SK-N-SH treated with all-trans-retinoic acid at 6 μM for 48 hours (cell line): Measurements from ENCODE around the gene OSMR.

Source experiments
- ATAC-seq: fragments of 200-7000 bp; cut with Tn5 transposase; 3 replicates; pipeline ENCODE4 v1.9.1; 2020; ENCODE audit warnings: mild to moderate bottlenecking, moderate library complexity
- ARNTL ChIP-seq: fragments of 450-650 bp; formaldehyde crosslinking; IDR thresholded peaks from 2 replicates; pipeline ENCODE4 v1.5.0; 2020; ENCODE audit warnings: low read depth, mild to moderate bottlenecking, moderate library complexity, borderline replicate concordance
- CSDC2 ChIP-seq: fragments of 250-450 bp; sonication (Bioruptor Pico); IDR thresholded peaks from 2 replicates; pipeline ENCODE4 v1.5.0; 2020; ENCODE audit warnings: mild to moderate bottlenecking, moderate library complexity
- ESRRG ChIP-seq: fragments of 250-450 bp; sonication (Bioruptor Pico); IDR thresholded peaks from 2 replicates; pipeline ENCODE4 v1.6.1; 2021; ENCODE audit warnings: mild to moderate bottlenecking
- GLIS3 ChIP-seq: fragments of 250-450 bp; sonication (Bioruptor Pico); IDR thresholded peaks from 2 replicates; pipeline ENCODE4 v1.5.0; 2020; ENCODE audit warnings: mild to moderate bottlenecking, moderate library complexity
- ISL1 ChIP-seq: fragments of 250-450 bp; sonication (Bioruptor Pico); IDR thresholded peaks from 2 replicates; pipeline ENCODE4 v2.1.2; 2022; ENCODE audit warnings: mild to moderate bottlenecking, moderate library complexity
- OSR1 ChIP-seq: fragments of 250-450 bp; sonication (Bioruptor Pico); IDR thresholded peaks from 2 replicates; pipeline ENCODE4 v1.8.0; 2022; ENCODE audit warnings: moderate library complexity, mild to moderate bottlenecking, inconsistent platforms
- PPARA ChIP-seq: fragments of 250-450 bp; sonication (Bioruptor Pico); IDR thresholded peaks from 2 replicates; pipeline ENCODE4 v1.5.0; 2020; ENCODE audit warnings: mild to moderate bottlenecking, borderline replicate concordance
- RARB ChIP-seq: fragments of 250-450 bp; sonication (Bioruptor Pico); IDR thresholded peaks from 2 replicates; pipeline ENCODE4 v1.8.0; 2021; ENCODE audit warnings: mild to moderate bottlenecking, moderate library complexity
- SNAI2 ChIP-seq: fragments of 250-450 bp; sonication (Bioruptor Pico); IDR thresholded peaks from 2 replicates; pipeline ENCODE4 v1.5.0; 2020; ENCODE audit warnings: mild to moderate bottlenecking, moderate library complexity
- TCF4 ChIP-seq: fragments of 250-450 bp; sonication (Bioruptor Pico); IDR thresholded peaks from 2 replicates; pipeline ENCODE4 v1.8.0; 2021; ENCODE audit warnings: mild to moderate bottlenecking, moderate library complexity, borderline replicate concordance
- TOX ChIP-seq: fragments of 250-450 bp; sonication (Bioruptor Pico); IDR thresholded peaks from 2 replicates; pipeline ENCODE4 v1.8.0; 2021; ENCODE audit warnings: mild to moderate bottlenecking, moderate library complexity, borderline replicate concordance
- ZC3H10 ChIP-seq: fragments of 250-450 bp; sonication (Bioruptor Pico); IDR thresholded peaks from 2 replicates; pipeline ENCODE4 v1.5.1; 2021; ENCODE audit warnings: mild to moderate bottlenecking, moderate library complexity
- ZFP3 ChIP-seq: fragments of 250-450 bp; sonication (Bioruptor Pico); IDR thresholded peaks from 2 replicates; pipeline ENCODE4 v1.5.0; 2020; ENCODE audit warnings: mild to moderate bottlenecking, moderate library complexity
- ZFP30 ChIP-seq: fragments of 450-650 bp; formaldehyde crosslinking; IDR thresholded peaks from 2 replicates; pipeline ENCODE4 v1.5.0; 2022; ENCODE audit warnings: mild to moderate bottlenecking, moderate library complexity
- ZNF565 ChIP-seq: fragments of 450-650 bp; formaldehyde crosslinking; conservative IDR thresholded peaks from 2 replicates; pipeline ENCODE4 v1.5.0; 2020; ENCODE audit warnings: low read depth, mild to moderate bottlenecking, moderate library complexity
- ZNF70 ChIP-seq: fragments of 450-650 bp; formaldehyde crosslinking; IDR thresholded peaks from 2 replicates; pipeline ENCODE4 v1.5.0; 2020; ENCODE audit warnings: mild to moderate bottlenecking, moderate library complexity
- ZNF8 ChIP-seq: fragments of 450-650 bp; formaldehyde crosslinking; IDR thresholded peaks from 2 replicates; pipeline ENCODE4 v1.5.0; 2020; ENCODE audit warnings: mild to moderate bottlenecking, moderate library complexity
- TF ChIP-seq, protein P1 (sequence below): fragments of 250-450 bp; sonication (Bioruptor Pico); IDR thresholded peaks from 2 replicates; pipeline ENCODE4 v1.8.0; 2020; ENCODE audit warnings: mild to moderate bottlenecking, moderate library complexity, borderline replicate concordance
- TF ChIP-seq, protein P2 (sequence below): fragments of 250-450 bp; sonication (Bioruptor Pico); IDR thresholded peaks from 2 replicates; pipeline ENCODE4 v1.5.1; 2021; ENCODE audit warnings: mild to moderate bottlenecking, moderate library complexity
- TF ChIP-seq, protein P3 (sequence below): fragments of 250-450 bp; sonication (Bioruptor Pico); IDR thresholded peaks from 2 replicates; pipeline ENCODE4 v1.5.1; 2020; ENCODE audit warnings: low read depth, mild to moderate bottlenecking, moderate library complexity
- TF ChIP-seq, protein P4 (sequence below): fragments of 250-450 bp; sonication (Bioruptor Pico); IDR thresholded peaks from 2 replicates; pipeline ENCODE4 v1.5.0; 2020; ENCODE audit warnings: mild to moderate bottlenecking, moderate library complexity
- TF ChIP-seq, protein P5 (sequence below): fragments of 250-450 bp; sonication (Bioruptor Pico); IDR thresholded peaks from 2 replicates; pipeline ENCODE4 v1.8.0; 2021; ENCODE audit warnings: low read depth, mild to moderate bottlenecking, moderate library complexity, borderline replicate concordance

The OSMR gene

DNA sequence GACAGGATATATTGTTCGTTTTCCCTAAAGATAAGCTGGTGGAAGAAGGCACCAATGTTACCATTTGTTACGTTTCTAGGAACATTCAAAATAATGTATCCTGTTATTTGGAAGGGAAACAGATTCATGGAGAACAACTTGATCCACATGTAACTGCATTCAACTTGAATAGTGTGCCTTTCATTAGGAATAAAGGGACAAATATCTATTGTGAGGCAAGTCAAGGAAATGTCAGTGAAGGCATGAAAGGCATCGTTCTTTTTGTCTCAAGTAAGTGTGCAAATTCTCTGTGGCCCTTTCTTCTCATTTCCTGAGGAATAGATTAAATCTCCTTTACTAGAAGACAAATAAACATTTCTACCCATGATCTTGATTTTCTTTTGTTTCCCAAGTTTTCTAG lies 38.0 kb downstream of the OSMR start:
- no peak for ATAC-seq
- TF ChIP-seq TOX, result no peak
- TF ChIP-seq ZFP30 (CRISPR knock-in tag), result no peak
- TF ChIP-seq ISL1 (CRISPR knock-in tag), result no peak

DNA sequence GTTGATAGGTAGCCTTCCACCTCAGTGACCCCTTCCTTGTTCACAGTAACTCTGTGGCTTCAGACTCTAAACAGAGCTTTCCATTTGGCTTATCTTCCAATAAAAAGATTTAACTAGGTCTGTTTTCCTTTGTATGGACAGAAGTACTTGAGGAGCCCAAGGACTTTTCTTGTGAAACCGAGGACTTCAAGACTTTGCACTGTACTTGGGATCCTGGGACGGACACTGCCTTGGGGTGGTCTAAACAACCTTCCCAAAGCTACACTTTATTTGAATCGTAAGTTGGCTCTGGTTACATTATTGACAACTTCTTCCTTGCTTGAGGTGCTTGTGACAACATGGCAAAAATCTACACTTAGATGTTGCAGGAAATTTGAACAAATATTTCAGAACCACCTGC lies 39.4 kb downstream of the OSMR start:
- TF ChIP-seq ZNF565 (CRISPR knock-in tag) (no peak), CSDC2 (CRISPR knock-in tag) (no peak), TOX (no peak)
- no peak for ATAC-seq

DNA sequence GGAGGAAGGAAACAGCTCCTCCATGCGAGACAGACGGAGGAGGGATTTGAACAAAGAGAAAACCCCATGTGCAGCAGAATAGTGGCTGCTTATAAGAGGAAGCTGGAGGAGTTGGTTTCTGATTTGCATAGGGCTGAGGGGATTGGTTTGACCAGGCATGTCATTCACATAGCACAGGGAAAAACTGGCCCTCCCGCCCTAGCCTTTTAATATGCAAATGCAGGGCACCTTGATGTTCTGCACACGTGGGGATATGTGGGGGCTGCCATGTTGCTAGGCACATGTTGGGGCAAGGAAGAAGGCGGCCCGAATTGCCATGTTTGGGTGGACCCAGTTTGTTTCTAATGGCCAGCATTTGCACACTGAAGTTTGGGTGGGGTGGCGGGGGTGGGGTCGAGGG lies 42.2 kb downstream of the OSMR start:
- TF ChIP-seq ESRRG (CRISPR knock-in tag) (no peak), OSR1 (CRISPR knock-in tag) (no peak), TOX (no peak), GLIS3 (CRISPR knock-in tag) (no peak), ARNTL (no peak), ZNF565 (CRISPR knock-in tag) (no peak), ZC3H10 (CRISPR knock-in tag) (no peak)
- TF ChIP-seq, protein P1, sequence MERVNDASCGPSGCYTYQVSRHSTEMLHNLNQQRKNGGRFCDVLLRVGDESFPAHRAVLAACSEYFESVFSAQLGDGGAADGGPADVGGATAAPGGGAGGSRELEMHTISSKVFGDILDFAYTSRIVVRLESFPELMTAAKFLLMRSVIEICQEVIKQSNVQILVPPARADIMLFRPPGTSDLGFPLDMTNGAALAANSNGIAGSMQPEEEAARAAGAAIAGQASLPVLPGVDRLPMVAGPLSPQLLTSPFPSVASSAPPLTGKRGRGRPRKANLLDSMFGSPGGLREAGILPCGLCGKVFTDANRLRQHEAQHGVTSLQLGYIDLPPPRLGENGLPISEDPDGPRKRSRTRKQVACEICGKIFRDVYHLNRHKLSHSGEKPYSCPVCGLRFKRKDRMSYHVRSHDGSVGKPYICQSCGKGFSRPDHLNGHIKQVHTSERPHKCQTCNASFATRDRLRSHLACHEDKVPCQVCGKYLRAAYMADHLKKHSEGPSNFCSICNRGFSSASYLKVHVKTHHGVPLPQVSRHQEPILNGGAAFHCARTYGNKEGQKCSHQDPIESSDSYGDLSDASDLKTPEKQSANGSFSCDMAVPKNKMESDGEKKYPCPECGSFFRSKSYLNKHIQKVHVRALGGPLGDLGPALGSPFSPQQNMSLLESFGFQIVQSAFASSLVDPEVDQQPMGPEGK (CRISPR knock-in tag), result no peak
- TF ChIP-seq, protein P2, sequence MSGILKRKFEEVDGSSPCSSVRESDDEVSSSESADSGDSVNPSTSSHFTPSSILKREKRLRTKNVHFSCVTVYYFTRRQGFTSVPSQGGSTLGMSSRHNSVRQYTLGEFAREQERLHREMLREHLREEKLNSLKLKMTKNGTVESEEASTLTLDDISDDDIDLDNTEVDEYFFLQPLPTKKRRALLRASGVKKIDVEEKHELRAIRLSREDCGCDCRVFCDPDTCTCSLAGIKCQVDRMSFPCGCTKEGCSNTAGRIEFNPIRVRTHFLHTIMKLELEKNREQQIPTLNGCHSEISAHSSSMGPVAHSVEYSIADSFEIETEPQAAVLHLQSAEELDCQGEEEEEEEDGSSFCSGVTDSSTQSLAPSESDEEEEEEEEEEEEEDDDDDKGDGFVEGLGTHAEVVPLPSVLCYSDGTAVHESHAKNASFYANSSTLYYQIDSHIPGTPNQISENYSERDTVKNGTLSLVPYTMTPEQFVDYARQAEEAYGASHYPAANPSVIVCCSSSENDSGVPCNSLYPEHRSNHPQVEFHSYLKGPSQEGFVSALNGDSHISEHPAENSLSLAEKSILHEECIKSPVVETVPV (CRISPR knock-in tag), result no peak
- no peak for ATAC-seq

DNA sequence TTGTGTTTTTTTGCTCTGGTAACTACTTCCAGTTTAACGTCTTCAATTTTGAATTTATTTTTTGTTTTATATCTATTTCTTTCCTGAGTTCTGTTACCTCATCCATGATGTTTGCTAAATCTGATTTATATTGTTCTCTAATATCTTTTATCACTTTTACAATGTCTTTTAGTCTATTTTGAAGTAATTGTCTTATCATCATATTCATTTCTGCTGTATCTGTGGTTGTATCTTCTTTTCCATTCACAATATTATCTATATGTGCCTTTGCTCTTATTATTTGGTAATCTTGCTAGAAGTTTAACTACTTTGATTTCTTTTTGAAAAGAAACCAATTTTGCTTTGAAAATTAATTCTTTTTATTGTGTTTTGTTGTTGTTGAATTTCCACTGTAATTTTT lies 43.6 kb downstream of the OSMR start:
- TF ChIP-seq, protein P3, sequence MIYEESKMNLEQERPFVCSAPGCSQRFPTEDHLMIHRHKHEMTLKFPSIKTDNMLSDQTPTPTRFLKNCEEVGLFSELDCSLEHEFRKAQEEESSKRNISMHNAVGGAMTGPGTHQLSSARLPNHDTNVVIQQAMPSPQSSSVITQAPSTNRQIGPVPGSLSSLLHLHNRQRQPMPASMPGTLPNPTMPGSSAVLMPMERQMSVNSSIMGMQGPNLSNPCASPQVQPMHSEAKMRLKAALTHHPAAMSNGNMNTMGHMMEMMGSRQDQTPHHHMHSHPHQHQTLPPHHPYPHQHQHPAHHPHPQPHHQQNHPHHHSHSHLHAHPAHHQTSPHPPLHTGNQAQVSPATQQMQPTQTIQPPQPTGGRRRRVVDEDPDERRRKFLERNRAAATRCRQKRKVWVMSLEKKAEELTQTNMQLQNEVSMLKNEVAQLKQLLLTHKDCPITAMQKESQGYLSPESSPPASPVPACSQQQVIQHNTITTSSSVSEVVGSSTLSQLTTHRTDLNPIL (CRISPR knock-in tag), result no peak
- TF ChIP-seq SNAI2 (CRISPR knock-in tag) (no peak), ZNF70 (no peak), RARB (no peak), PPARA (CRISPR knock-in tag) (no peak), OSR1 (CRISPR knock-in tag) (no peak), ARNTL (no peak), ISL1 (CRISPR knock-in tag) (no peak), TCF4 (CRISPR knock-in tag) (no peak), GLIS3 (CRISPR knock-in tag) (no peak), ZNF565 (CRISPR knock-in tag) (no peak), TOX (no peak), ZFP3 (CRISPR knock-in tag) (no peak), ZNF8 (no peak), ZFP30 (CRISPR knock-in tag) (no peak), CSDC2 (CRISPR knock-in tag) (no peak)
- TF ChIP-seq, protein P2 (CRISPR knock-in tag), result no peak
- TF ChIP-seq, protein P4, sequence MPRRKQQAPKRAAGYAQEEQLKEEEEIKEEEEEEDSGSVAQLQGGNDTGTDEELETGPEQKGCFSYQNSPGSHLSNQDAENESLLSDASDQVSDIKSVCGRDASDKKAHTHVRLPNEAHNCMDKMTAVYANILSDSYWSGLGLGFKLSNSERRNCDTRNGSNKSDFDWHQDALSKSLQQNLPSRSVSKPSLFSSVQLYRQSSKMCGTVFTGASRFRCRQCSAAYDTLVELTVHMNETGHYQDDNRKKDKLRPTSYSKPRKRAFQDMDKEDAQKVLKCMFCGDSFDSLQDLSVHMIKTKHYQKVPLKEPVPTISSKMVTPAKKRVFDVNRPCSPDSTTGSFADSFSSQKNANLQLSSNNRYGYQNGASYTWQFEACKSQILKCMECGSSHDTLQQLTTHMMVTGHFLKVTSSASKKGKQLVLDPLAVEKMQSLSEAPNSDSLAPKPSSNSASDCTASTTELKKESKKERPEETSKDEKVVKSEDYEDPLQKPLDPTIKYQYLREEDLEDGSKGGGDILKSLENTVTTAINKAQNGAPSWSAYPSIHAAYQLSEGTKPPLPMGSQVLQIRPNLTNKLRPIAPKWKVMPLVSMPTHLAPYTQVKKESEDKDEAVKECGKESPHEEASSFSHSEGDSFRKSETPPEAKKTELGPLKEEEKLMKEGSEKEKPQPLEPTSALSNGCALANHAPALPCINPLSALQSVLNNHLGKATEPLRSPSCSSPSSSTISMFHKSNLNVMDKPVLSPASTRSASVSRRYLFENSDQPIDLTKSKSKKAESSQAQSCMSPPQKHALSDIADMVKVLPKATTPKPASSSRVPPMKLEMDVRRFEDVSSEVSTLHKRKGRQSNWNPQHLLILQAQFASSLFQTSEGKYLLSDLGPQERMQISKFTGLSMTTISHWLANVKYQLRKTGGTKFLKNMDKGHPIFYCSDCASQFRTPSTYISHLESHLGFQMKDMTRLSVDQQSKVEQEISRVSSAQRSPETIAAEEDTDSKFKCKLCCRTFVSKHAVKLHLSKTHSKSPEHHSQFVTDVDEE (CRISPR knock-in tag), result no peak
- TF ChIP-seq, protein P1 (CRISPR knock-in tag), result no peak
- TF ChIP-seq, protein P5, sequence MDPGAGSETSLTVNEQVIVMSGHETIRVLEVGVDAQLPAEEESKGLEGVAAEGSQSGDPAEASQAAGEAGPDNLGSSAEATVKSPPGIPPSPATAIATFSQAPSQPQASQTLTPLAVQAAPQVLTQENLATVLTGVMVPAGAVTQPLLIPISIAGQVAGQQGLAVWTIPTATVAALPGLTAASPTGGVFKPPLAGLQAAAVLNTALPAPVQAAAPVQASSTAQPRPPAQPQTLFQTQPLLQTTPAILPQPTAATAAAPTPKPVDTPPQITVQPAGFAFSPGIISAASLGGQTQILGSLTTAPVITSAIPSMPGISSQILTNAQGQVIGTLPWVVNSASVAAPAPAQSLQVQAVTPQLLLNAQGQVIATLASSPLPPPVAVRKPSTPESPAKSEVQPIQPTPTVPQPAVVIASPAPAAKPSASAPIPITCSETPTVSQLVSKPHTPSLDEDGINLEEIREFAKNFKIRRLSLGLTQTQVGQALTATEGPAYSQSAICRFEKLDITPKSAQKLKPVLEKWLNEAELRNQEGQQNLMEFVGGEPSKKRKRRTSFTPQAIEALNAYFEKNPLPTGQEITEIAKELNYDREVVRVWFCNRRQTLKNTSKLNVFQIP (CRISPR knock-in tag), result no peak
- TF ChIP-seq, all 23 proteins: peak for 0
- ATAC-seq, result no peak
